GM12892 (cell line): Measurements from ENCODE around the gene TRIO.

Experiments used
- POLR2A ChIP-seq: IDR thresholded peaks from 2 replicates; pipeline ENCODE4 v1.6.1; 2011; ENCODE audit warnings: low read depth, low read length, control low read depth
- POLR2AphosphoS5 ChIP-seq: IDR thresholded peaks from 2 replicates; pipeline ENCODE4 v1.6.1; 2011; ENCODE audit warnings: low read depth, low read length, control low read depth
- TAF1 ChIP-seq: IDR thresholded peaks from 2 replicates; pipeline ENCODE4 v1.6.1; 2011; ENCODE audit warnings: low read depth, mild to moderate bottlenecking, control low read depth, low read length, borderline replicate concordance

DNA sequence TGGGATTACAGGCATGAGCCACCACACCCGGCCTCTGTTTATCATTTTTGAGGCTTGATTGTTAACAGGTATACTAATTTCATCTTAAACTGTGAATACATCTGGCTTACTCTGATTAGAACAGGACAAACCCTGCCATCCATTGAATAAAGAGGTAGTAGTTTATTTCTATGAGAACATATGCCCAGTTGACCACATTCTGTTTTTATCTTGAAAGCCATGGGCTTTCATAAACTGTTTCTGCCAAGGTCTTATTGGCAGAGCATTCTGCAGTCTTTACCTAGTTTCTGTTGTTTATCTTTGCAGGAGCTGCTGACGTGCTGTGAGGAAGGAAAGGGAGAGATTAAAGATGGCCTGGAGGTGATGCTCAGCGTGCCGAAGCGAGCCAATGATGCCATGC, 253.6 kb downstream of the TRIO start:
- TF ChIP-seq POLR2AphosphoS5 (no peak), POLR2A (no peak), TAF1 (no peak)
